Neuronal stem cell (in vitro differentiated cells): Measurements from ENCODE around the gene CHST3.

Source experiments
- DNase-seq: peaks from one replicate; pipeline ENCODE4 v3.0.0-alpha.2; 2013; ENCODE audit warnings: low spot score
- H2AFZ ChIP-seq: one replicate; pipeline ENCODE4 v1.6.1; 2013; ENCODE audit warnings: mild to moderate bottlenecking, low read length, inconsistent platforms
- H2AK5ac ChIP-seq: 2 replicates; pipeline ENCODE4 v1.6.1; 2013; ENCODE audit warnings: low read depth, mild to moderate bottlenecking, inconsistent platforms, low read length, moderate library complexity, mixed read lengths
- H2BK120ac ChIP-seq: 2 replicates; pipeline ENCODE4 v1.6.1; 2013; ENCODE audit warnings: low read depth, mild to moderate bottlenecking, inconsistent platforms, low read length, moderate library complexity, mixed read lengths
- H2BK12ac ChIP-seq: one replicate; pipeline ENCODE4 v1.6.1; 2013; ENCODE audit warnings: low read length, inconsistent platforms
- H2BK15ac ChIP-seq: 2 replicates; pipeline ENCODE4 v1.6.1; 2013; ENCODE audit warnings: mild to moderate bottlenecking, low read length, inconsistent platforms, mixed read lengths
- H2BK5ac ChIP-seq: one replicate; pipeline ENCODE4 v1.6.1; 2013; ENCODE audit warnings: inconsistent platforms, mild to moderate bottlenecking, low read length, moderate library complexity
- H3K14ac ChIP-seq: one replicate; pipeline ENCODE4 v1.6.1; 2013; ENCODE audit warnings: low read length, inconsistent platforms
- H3K18ac ChIP-seq: 2 replicates; pipeline ENCODE4 v1.6.1; 2013; ENCODE audit warnings: low read length, inconsistent platforms
- H3K23ac ChIP-seq: 2 replicates; pipeline ENCODE4 v1.6.1; 2013; ENCODE audit warnings: low read depth, mild to moderate bottlenecking, mixed read lengths, low read length, inconsistent platforms; ENCODE audit not compliant: poor library complexity
- H3K27ac ChIP-seq: replicated peaks from 3 replicates; pipeline ENCODE4 v1.5.1; 2013; ENCODE audit warnings: low read length, inconsistent platforms
- H3K27me3 ChIP-seq, 3 experiments: 2 replicates each; pipeline ENCODE4 v1.6.1; 2013; ENCODE audit warnings: low read length in 3 of 3, mild to moderate bottlenecking in 2 of 3, inconsistent platforms in 1 of 3, low read depth in 1 of 3, mixed read lengths in 1 of 3, moderate library complexity in 1 of 3; ENCODE audit not compliant: control insufficient read depth in 3 of 3, insufficient read depth in 3 of 3
- H3K36me3 ChIP-seq, 2 donors: replicated peaks in 1 of 2; 2 replicates each; pipeline ENCODE4 v1.6.1; 2013; ENCODE audit warnings: low read length in 2 of 2; ENCODE audit not compliant: control insufficient read depth in 2 of 2, insufficient read depth in 2 of 2
- H3K4ac ChIP-seq: 2 replicates; pipeline ENCODE4 v1.6.1; 2013; ENCODE audit warnings: inconsistent platforms, mild to moderate bottlenecking, low read length, moderate library complexity
- H3K4me1 ChIP-seq, 2 donors: 1 replicate in 1 of 2; 2 replicates in 1 of 2; pipeline ENCODE4 v1.6.1; 2013; ENCODE audit warnings: low read length in 2 of 2, low read depth in 1 of 2; ENCODE audit not compliant: control insufficient read depth in 2 of 2, insufficient read depth in 1 of 2
- H3K4me2 ChIP-seq: one replicate; pipeline ENCODE4 v1.6.1; 2013; ENCODE audit warnings: mild to moderate bottlenecking, low read length, inconsistent platforms; ENCODE audit not compliant: insufficient read depth, poor library complexity, severe bottlenecking
- H3K4me3 ChIP-seq, 2 donors: 2 replicates each; pipeline ENCODE4 v1.5.1; 2013; ENCODE audit warnings: low read length in 2 of 2, mild to moderate bottlenecking in 2 of 2, inconsistent platforms in 1 of 2, moderate library complexity in 1 of 2
- H3K79me1 ChIP-seq: one replicate; pipeline ENCODE4 v1.6.1; 2013; ENCODE audit warnings: low read depth, mild to moderate bottlenecking, inconsistent platforms, low read length, moderate library complexity
- H3K9ac ChIP-seq: one replicate; pipeline ENCODE4 v1.6.1; 2013; ENCODE audit warnings: mild to moderate bottlenecking, low read depth, low read length, inconsistent platforms; ENCODE audit not compliant: poor library complexity
- H3K9me3 ChIP-seq, 2 donors: replicated peaks in 1 of 2; 2 replicates each; pipeline versions ENCODE3 to v1.6.1; 2013; ENCODE audit warnings: low read length in 2 of 2, mild to moderate bottlenecking in 2 of 2, inconsistent platforms in 1 of 2, low read depth in 1 of 2, mixed read lengths in 1 of 2, moderate library complexity in 1 of 2; ENCODE audit not compliant: control insufficient read depth in 2 of 2, insufficient read depth in 1 of 2
- H4K8ac ChIP-seq: one replicate; pipeline ENCODE4 v1.6.1; 2013; ENCODE audit warnings: low read depth, mild to moderate bottlenecking, inconsistent platforms, low read length, moderate library complexity
- H4K91ac ChIP-seq: one replicate; pipeline ENCODE4 v1.6.1; 2013; ENCODE audit warnings: low read length, low read depth, mild to moderate bottlenecking, inconsistent platforms; ENCODE audit not compliant: poor library complexity
- WGBS, 2 donors: extraction: QIAGEN DNeasy Blood & Tissue Kit; methylation state at CpG; one replicate each; pipeline ENCODE4 v1.1.7; 2013; ENCODE audit warnings: missing lambda C conversion rate in 2 of 2, mixed read lengths in 1 of 2; ENCODE audit not compliant: insufficient read length in 2 of 2, insufficient replicate concordance in 1 of 2; ENCODE audit errors: extremely low coverage in 2 of 2; 5-methylcytosine and 5-hydroxymethylcytosine counted together

CHST3 gene

GRCh38 chr10:71938211-71938610 lies 26.0 kb upstream of the CHST3 start:
- H2AK5ac ChIP-seq, result no peak overlapping the region
- no peak overlapping the region for H4K8ac ChIP-seq
- H3K18ac ChIP-seq, result no peak overlapping the region
- no peak for DNase-seq
- H2BK5ac ChIP-seq, result no peak overlapping the region
- H2BK120ac ChIP-seq, result no peak overlapping the region
- no peak overlapping the region for H3K27ac ChIP-seq
- H3K4ac ChIP-seq, result no peak overlapping the region
- no peak overlapping the region for H3K4me3 ChIP-seq
- no peak overlapping the region for H3K4me2 ChIP-seq
- no peak overlapping the region for H2BK15ac ChIP-seq
- no CpG with 5 or more reads among the region's 1 CpG for WGBS, 2 donors
- no peak overlapping the region for H4K91ac ChIP-seq
- no peak overlapping the region for H3K9ac ChIP-seq
- no peak overlapping the region for H3K23ac ChIP-seq
- no peak overlapping the region for H2BK12ac ChIP-seq
- H3K27me3 ChIP-seq, result no peaks in the 10 kb centered on the region
- H3K4me1 ChIP-seq, result peaks cover 2% of the 10 kb centered on the region in 2 donors
- H2AFZ ChIP-seq, result no peak overlapping the region
- H3K9me3 ChIP-seq, result no peaks in the 10 kb centered on the region
- H3K14ac ChIP-seq, result no peak overlapping the region
- H3K36me3 ChIP-seq, result no peaks in the 10 kb centered on the region
- no peaks in the 10 kb centered on the region for H3K79me1 ChIP-seq

- no peak overlapping the region for H3K18ac ChIP-seq
- no peak overlapping the region for H3K4me2 ChIP-seq
- H3K79me1 ChIP-seq, result no peaks in the 10 kb centered on the region
- no peak overlapping the region for H3K14ac ChIP-seq
- no peak overlapping the region for H3K4me3 ChIP-seq
- no peak overlapping the region for H2BK5ac ChIP-seq
- no CpG with 5 or more reads among the region's 4 CpGs for WGBS, 2 donors
- no peaks in the 10 kb centered on the region for H3K9me3 ChIP-seq
- no peak overlapping the region for H2BK15ac ChIP-seq
- H2BK120ac ChIP-seq, result no peak overlapping the region
- H3K36me3 ChIP-seq, result no peaks in the 10 kb centered on the region
- no peak overlapping the region for H3K27ac ChIP-seq
- no peak overlapping the region for H3K23ac ChIP-seq
- H3K4ac ChIP-seq, result no peak overlapping the region
- H3K4me1 ChIP-seq, result peaks cover 2% of the 10 kb centered on the region in 2 donors
- H2AK5ac ChIP-seq, result no peak overlapping the region
- H2BK12ac ChIP-seq, result no peak overlapping the region
- H4K8ac ChIP-seq, result no peak overlapping the region
- H4K91ac ChIP-seq, result no peak overlapping the region
- H3K27me3 ChIP-seq, result no peaks in the 10 kb centered on the region
- no peak overlapping the region for H3K9ac ChIP-seq
- H2AFZ ChIP-seq, result no peak overlapping the region
- no peak for DNase-seq
Observed at GRCh38 chr10:71939304-71939703, 24.9 kb upstream of the CHST3 start.

GRCh38 chr10:71939861-71940474 lies 24.2 kb upstream of the CHST3 start:
- no peak overlapping the region for H4K8ac ChIP-seq
- no peak overlapping the region for H3K27ac ChIP-seq
- no peaks in the 10 kb centered on the region for H3K79me1 ChIP-seq
- no peak overlapping the region for H3K9ac ChIP-seq
- H2BK120ac ChIP-seq, result no peak overlapping the region
- no peak overlapping the region for H2BK5ac ChIP-seq
- peaks cover 2% of the 10 kb centered on the region in 2 donors for H3K9me3 ChIP-seq
- H3K27me3 ChIP-seq, result no peaks in the 10 kb centered on the region
- H2BK15ac ChIP-seq, result no peak overlapping the region
- no CpG with 5 or more reads among the region's 26 CpGs for whole genome bisulfite sequencing, 2 donors
- H2AFZ ChIP-seq, result no peak overlapping the region
- no peak overlapping the region for H2AK5ac ChIP-seq
- no peak overlapping the region for H3K4ac ChIP-seq
- no peak overlapping the region for H2BK12ac ChIP-seq
- H3K18ac ChIP-seq, result no peak overlapping the region
- H3K14ac ChIP-seq, result no peak overlapping the region
- no peaks in the 10 kb centered on the region for H3K36me3 ChIP-seq
- DNase-seq, result no peak
- H4K91ac ChIP-seq, result no peak overlapping the region
- H3K4me3 ChIP-seq, result no peak overlapping the region
- H3K4me1 ChIP-seq, result peaks cover 2% of the 10 kb centered on the region in 2 donors
- no peak overlapping the region for H3K23ac ChIP-seq
- no peak overlapping the region for H3K4me2 ChIP-seq

- peaks cover 2% of the 10 kb centered on the region in 2 donors for H3K9me3 ChIP-seq
- no peak overlapping the region for H3K4me2 ChIP-seq
- H2BK120ac ChIP-seq, result no peak overlapping the region
- H4K91ac ChIP-seq, result no peak overlapping the region
- H3K27me3 ChIP-seq, result no peaks in the 10 kb centered on the region
- H3K4ac ChIP-seq, result no peak overlapping the region
- no peak overlapping the region for H2AFZ ChIP-seq
- H3K4me1 ChIP-seq, result peaks cover 2% of the 10 kb centered on the region in 2 donors
- H3K14ac ChIP-seq, result no peak overlapping the region
- no CpG with 5 or more reads among the region's 4 CpGs for WGBS, 2 donors
- H2AK5ac ChIP-seq, result no peak overlapping the region
- no peak overlapping the region for H3K23ac ChIP-seq
- no peak overlapping the region for H2BK12ac ChIP-seq
- H3K9ac ChIP-seq, result no peak overlapping the region
- no peak for DNase-seq
- H3K18ac ChIP-seq, result no peak overlapping the region
- no peak overlapping the region for H3K27ac ChIP-seq
- no peak overlapping the region for H2BK5ac ChIP-seq
- H3K36me3 ChIP-seq, result no peaks in the 10 kb centered on the region
- no peak overlapping the region for H2BK15ac ChIP-seq
- H3K79me1 ChIP-seq, result no peaks in the 10 kb centered on the region
- H4K8ac ChIP-seq, result no peak overlapping the region
- H3K4me3 ChIP-seq, result no peak overlapping the region
Observed at GRCh38 chr10:71940752-71941151, 23.4 kb upstream of the CHST3 start.
